Measurements from ENCODE around the gene FAM171A1.
"Not testable (repeated sequence)": the region's sequence is repeated elsewhere in the genome, so short reads cannot be mapped to it uniquely, and the experiment has no call there.

FAM171A1 gene

DNA sequence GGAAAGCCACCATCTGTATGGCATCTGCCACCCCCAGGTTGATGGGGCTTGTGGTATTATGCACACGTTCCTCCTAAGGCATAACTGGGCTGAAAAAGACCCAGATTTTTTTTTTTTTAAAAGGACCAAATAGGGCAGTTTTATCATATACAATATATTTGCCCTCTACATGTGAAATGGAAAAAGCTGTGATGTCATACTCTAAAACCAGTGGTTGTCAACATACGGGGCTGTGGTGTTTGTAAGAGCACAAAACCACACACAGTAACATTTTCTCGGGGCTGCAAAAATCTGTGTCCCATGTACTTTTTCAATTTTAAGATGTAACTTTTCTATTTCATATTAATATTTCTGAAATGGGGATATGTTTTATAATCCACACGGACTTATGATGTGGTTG, 34.9 kb downstream of the FAM171A1 start:
- Histone ChIP-seq H3K4me1 (no peaks in the 10 kb centered on the region), H3K9ac (no peak overlapping the region), H2AFZ (no peak overlapping the region), H3K4me3 (ENCODE audit: low read depth, low read length) (no peak overlapping the region), H3K36me3 (ENCODE audit: control insufficient read depth, insufficient read depth, low read length) (no peaks in the 10 kb centered on the region), H3K9me3 (ENCODE audit: control insufficient read depth, low read length) (no peaks in the 10 kb centered on the region), H3K79me2 (peaks cover 6% of the 10 kb centered on the region), H3K27ac (no peak overlapping the region), H3K4me2 (ENCODE audit: low read length) (no peak overlapping the region), H3K27me3 (ENCODE audit: control insufficient read depth, insufficient read depth, low read length) (no peaks in the 10 kb centered on the region)
- TF ChIP-seq, protein P1, sequence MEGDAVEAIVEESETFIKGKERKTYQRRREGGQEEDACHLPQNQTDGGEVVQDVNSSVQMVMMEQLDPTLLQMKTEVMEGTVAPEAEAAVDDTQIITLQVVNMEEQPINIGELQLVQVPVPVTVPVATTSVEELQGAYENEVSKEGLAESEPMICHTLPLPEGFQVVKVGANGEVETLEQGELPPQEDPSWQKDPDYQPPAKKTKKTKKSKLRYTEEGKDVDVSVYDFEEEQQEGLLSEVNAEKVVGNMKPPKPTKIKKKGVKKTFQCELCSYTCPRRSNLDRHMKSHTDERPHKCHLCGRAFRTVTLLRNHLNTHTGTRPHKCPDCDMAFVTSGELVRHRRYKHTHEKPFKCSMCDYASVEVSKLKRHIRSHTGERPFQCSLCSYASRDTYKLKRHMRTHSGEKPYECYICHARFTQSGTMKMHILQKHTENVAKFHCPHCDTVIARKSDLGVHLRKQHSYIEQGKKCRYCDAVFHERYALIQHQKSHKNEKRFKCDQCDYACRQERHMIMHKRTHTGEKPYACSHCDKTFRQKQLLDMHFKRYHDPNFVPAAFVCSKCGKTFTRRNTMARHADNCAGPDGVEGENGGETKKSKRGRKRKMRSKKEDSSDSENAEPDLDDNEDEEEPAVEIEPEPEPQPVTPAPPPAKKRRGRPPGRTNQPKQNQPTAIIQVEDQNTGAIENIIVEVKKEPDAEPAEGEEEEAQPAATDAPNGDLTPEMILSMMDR (IDR thresholded peaks at IDR 0.05) = no peak

DNA sequence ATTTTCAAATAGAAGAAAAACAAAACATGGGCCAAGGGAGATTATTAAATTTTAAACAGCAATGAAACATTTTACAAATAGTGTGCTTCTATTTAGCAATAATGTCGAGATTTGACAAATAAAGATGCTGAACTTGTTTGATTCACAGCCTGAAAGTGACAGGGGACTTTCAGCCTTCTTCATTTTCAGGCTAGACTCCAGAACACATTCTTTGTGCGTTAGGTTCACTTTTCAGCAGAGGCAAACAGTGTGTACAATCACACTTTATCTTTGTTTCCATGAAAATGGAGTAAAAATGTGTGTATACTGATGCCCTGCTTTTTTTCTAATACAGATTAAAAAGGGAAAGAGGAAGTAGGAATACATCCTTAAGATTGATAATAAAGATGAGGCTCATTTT, 35.6 kb downstream of the FAM171A1 start:
- Histone ChIP-seq H3K4me3 (ENCODE audit: low read depth, low read length) (no peak overlapping the region), H2AFZ (no peak overlapping the region), H3K4me2 (ENCODE audit: low read length) (no peak overlapping the region), H3K9ac (no peak overlapping the region), H3K79me2 (peaks cover 6% of the 10 kb centered on the region), H3K4me1 (no peaks in the 10 kb centered on the region), H3K27me3 (ENCODE audit: control insufficient read depth, insufficient read depth, low read length) (no peaks in the 10 kb centered on the region), H3K36me3 (ENCODE audit: control insufficient read depth, insufficient read depth, low read length) (no peaks in the 10 kb centered on the region), H3K9me3 (ENCODE audit: control insufficient read depth, low read length) (no peaks in the 10 kb centered on the region), H3K27ac (no peak overlapping the region)
- TF ChIP-seq, protein P1 (IDR thresholded peaks at IDR 0.05) = no peak

DNA sequence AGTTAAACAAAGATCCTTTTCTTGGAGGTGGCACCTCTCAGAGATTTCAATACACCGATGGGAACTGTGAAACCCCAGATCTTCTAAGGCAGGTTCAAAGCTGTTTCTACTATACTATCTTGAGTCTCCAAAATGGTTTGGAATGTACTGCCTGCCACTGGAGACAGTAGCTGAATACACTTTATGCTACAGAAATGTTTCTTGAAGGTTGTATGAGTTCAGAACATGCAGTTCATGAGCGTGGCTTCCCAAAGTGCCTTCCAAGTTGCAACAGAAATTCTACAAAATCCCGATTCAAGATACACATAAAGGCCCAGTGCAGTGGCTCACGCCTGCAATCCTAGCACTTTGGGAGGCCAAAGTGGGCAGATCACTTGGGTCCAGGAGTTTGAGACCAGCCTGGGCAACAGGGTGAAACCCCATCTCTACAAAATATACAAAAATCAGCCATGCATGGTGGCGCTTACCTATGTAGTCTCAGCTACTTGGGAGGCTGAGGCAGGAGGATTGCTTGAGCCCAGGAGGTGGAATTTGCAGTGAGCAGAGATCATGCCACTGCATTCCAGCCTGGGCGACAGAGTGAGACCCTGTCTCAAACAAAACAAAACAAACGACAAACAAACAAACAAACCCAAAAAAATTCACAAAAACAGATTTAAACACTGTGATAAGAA, 36.3 kb downstream of the FAM171A1 start:
- Histone ChIP-seq H3K9me3 (ENCODE audit: control insufficient read depth, low read length) (no peaks in the 10 kb centered on the region), H3K9ac (no peak overlapping the region), H3K27me3 (ENCODE audit: control insufficient read depth, insufficient read depth, low read length) (no peaks in the 10 kb centered on the region), H3K36me3 (ENCODE audit: control insufficient read depth, insufficient read depth, low read length) (no peaks in the 10 kb centered on the region), H3K4me2 (ENCODE audit: low read length) (no peak overlapping the region), H3K4me3 (ENCODE audit: low read depth, low read length) (no peak overlapping the region), H3K79me2 (peaks cover 6% of the 10 kb centered on the region), H2AFZ (no peak overlapping the region), H3K4me1 (no peaks in the 10 kb centered on the region), H3K27ac (no peak overlapping the region)
- TF ChIP-seq, protein P1 (IDR thresholded peaks at IDR 0.05) = no peak

DNA sequence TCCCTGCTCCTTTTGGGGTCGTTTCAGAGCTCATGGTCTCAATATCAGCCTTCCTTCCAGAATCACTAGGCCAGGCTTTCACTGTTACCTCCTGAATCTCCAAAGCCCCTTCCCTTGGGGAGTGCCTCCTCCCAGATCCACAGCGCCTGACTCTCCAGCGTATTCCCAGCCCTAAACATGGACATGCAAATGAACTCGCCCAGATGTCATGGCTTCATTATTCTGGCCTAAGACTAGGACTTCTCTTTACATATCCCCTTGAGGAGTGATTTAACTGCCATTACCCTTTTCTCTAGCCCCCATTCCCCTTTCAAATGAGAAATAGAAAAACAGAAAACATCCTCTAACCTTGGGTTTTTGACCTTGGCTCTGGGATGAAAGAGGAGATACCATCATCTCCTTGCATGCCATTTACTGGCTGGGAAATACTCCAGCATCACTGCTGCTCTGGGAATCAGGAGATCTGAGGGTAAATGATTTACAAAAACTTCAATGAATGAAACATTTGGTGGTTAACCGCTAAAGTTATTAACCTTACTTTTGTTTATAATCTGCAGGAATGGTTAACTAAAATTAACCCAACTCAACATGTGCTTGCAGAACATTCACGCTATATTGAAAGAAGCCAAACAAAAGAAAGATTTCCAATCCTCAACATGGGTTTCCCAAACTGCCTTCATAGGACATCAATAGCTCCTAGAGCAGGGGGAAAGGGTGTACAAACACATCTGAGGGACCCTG, 37.0 kb downstream of the FAM171A1 start:
- no peaks in the 10 kb centered on the region for H3K9me3 ChIP-seq (ENCODE audit: control insufficient read depth, low read length)
- H3K4me1 ChIP-seq = no peaks in the 10 kb centered on the region
- H3K4me3 ChIP-seq (ENCODE audit: low read depth, low read length) = no peak overlapping the region
- H3K9ac ChIP-seq = no peak overlapping the region
- no peaks in the 10 kb centered on the region for H3K36me3 ChIP-seq (ENCODE audit: control insufficient read depth, insufficient read depth, low read length)
- no peak overlapping the region for H3K4me2 ChIP-seq (ENCODE audit: low read length)
- H3K27me3 ChIP-seq (ENCODE audit: control insufficient read depth, insufficient read depth, low read length) = no peaks in the 10 kb centered on the region
- TF ChIP-seq, protein P1 (IDR thresholded peaks at IDR 0.05) = no peak
- peaks cover 2% of the 10 kb centered on the region for H3K79me2 ChIP-seq
- no peak overlapping the region for H2AFZ ChIP-seq
- no peak overlapping the region for H3K27ac ChIP-seq

DNA sequence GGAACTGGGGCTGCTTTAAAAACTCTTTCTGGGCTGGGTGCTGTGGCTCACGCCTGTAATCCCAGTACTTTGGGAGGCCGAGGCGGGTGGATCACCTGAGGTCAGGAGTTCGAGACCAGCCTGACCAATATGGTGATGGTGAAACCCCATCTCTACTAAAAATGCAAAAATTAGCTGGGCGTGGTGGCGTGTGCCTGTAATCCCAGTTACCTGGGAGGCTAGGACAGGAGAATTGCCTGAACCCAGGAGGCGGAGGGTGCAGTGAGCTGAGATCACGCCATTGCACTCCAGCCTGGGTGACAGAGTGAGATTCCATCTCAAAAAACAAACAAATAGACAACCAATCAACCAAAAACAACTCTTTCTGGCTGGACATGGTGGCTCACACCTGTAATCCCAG, 37.9 kb downstream of the FAM171A1 start:
- not testable (repeated sequence) for H2AFZ ChIP-seq; H3K4me1 ChIP-seq; H3K9ac ChIP-seq; H3K9me3 ChIP-seq (ENCODE audit: control insufficient read depth, low read length); H3K4me2 ChIP-seq (ENCODE audit: low read length); H3K79me2 ChIP-seq; H3K27me3 ChIP-seq (ENCODE audit: control insufficient read depth, insufficient read depth, low read length); H3K4me3 ChIP-seq (ENCODE audit: low read depth, low read length); H3K36me3 ChIP-seq (ENCODE audit: control insufficient read depth, insufficient read depth, low read length); H3K27ac ChIP-seq

Data from parathyroid adenoma (tissue), 2 donors.